ENCODE data around the gene TFDP2.

Gene TFDP2

DNA sequence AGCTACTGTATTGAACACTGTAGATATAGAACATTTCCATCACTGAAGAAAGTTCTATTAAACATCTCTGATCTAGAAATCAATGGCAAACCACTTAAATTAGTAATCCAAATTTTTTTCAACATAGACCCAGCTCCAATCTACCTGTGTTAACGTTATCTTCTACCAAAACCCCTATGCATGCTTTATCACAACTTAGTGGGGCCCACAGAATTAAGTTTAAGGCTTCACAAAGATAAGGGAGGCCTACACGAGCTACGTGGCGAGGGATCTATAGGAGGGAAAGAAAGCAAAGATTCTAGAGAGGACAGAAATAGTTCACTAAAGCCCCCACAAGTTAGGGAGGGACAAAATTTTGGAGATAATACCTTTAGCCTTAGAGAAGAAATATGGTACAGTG is 116.1 kb downstream of the TFDP2 start:
- no peak overlapping the region for H3K4me3 ChIP-seq (replicated peaks in 1 of 2; ENCODE audit: low read depth in 2 of 2, low read length in 2 of 2)
- DNase-seq (ENCODE audit: low read depth in 2 of 2): no peak
- TF ChIP-seq, protein P1, sequence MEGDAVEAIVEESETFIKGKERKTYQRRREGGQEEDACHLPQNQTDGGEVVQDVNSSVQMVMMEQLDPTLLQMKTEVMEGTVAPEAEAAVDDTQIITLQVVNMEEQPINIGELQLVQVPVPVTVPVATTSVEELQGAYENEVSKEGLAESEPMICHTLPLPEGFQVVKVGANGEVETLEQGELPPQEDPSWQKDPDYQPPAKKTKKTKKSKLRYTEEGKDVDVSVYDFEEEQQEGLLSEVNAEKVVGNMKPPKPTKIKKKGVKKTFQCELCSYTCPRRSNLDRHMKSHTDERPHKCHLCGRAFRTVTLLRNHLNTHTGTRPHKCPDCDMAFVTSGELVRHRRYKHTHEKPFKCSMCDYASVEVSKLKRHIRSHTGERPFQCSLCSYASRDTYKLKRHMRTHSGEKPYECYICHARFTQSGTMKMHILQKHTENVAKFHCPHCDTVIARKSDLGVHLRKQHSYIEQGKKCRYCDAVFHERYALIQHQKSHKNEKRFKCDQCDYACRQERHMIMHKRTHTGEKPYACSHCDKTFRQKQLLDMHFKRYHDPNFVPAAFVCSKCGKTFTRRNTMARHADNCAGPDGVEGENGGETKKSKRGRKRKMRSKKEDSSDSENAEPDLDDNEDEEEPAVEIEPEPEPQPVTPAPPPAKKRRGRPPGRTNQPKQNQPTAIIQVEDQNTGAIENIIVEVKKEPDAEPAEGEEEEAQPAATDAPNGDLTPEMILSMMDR (IDR thresholded peaks at IDR 0.05; ENCODE audit: low read depth, low read length): no peak

DNA sequence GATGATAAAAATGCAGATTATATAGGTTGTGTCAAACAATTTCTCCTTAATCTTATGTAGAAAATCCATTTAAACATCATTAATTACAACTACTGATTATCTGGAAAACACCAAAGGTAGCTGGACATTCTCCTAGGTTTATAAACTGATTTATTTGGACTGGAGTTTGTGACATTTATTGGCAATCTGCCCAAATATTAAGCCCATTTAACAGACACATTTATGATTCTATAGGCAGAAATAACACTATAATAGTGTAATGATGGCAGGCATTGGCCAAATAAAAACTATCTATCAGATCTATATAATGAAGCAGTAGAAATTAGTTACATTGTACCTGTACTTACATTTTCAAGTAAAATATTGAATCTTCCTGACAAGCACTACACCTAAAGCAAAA is 117.8 kb downstream of the TFDP2 start:
- H3K4me3 ChIP-seq (replicated peaks in 1 of 2; ENCODE audit: low read depth in 2 of 2, low read length in 2 of 2): no peak overlapping the region
- TF ChIP-seq, protein P1 (IDR thresholded peaks at IDR 0.05; ENCODE audit: low read depth, low read length): no peak
- no peak for DNase-seq (ENCODE audit: low read depth in 2 of 2)

DNA sequence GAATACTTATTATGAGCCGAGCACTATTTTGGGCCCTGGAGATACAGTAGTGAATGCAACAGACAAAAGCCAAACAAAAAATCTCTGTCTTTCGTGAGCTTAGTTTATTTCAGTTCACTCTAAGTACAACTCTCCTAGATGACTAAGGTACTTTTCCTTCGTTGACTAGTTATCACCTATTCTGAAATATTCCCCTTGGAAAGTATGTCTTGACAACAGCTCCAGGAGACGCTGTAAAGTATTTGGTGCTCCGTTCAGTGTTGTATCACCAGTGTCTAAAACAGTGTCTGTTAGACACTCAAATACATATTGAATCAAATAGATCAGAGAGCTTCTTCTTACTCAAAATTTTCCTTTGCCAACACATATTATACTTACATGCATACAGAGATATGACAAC is 119.6 kb downstream of the TFDP2 start:
- DNase-seq (ENCODE audit: low read depth in 2 of 2): no peak
- TF ChIP-seq, protein P1 (IDR thresholded peaks at IDR 0.05; ENCODE audit: low read depth, low read length): no peak
- H3K4me3 ChIP-seq (replicated peaks in 1 of 2; ENCODE audit: low read depth in 2 of 2, low read length in 2 of 2): no peak overlapping the region

DNA sequence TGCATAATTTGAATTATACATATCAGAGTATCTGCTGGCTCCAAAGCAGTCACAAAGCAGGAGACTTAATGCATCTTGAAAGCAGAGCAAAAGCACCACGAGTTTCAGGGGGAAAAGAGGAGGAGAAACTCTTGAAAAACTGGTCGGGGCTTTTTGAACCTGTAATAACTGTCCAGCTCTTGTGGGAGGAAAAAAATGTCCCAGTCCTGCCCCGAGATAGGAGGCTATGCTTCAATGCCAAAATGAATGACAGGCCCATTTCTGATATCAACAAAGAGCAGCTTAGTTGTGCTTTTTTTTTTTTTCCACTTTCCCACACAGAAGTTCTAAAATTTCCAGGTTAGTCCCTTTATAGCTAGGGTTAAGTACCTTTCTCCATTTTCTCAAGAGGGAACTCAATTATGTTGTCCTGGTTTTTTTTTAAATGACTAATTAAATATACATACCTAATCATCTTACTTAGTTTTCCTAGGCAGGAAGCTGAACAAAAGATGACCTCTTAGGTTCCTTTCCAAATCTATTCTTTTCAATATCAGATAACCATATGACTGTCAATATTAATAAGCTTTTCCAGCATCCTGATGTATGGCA is 120.2 kb downstream of the TFDP2 start:
- TF ChIP-seq, protein P1 (IDR thresholded peaks at IDR 0.05; ENCODE audit: low read depth, low read length): no peak
- H3K4me3 ChIP-seq (replicated peaks in 1 of 2; ENCODE audit: low read depth in 2 of 2, low read length in 2 of 2): no peak overlapping the region
- no peak for DNase-seq (ENCODE audit: low read depth in 2 of 2)

DNA sequence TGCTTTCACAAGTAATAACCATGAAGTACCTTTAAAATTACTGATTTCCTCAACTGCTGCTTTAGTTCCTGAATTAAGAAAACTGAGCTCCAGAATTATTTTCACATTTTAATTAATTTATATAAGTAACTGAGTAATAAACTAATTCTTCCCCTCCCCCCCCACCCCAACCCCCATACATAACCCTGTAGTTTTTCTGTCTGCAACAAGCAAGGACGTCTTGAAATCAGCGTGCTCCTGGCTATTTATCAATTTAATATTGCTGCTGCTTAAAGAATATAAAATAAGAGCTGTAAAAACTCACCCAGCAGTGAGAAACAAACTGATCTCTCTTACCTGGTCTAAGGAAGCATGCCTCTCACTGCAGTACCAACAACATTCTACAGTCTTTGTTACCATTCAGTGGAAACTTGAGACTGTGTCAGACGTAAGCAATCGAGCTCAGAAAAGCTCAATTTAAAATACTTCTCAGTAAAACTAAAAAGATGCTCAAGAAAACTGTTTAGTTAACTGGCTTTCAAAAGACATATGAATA is 121.0 kb downstream of the TFDP2 start:
- H3K4me3 ChIP-seq (replicated peaks in 1 of 2; ENCODE audit: low read depth in 2 of 2, low read length in 2 of 2): peak overlapping the region; percentile 45 to 58
- DNase-seq (ENCODE audit: low read depth in 2 of 2): peak; percentile 88 to 90
- TF ChIP-seq, protein P1 (IDR thresholded peaks at IDR 0.05; ENCODE audit: low read depth, low read length): no peak

DNA sequence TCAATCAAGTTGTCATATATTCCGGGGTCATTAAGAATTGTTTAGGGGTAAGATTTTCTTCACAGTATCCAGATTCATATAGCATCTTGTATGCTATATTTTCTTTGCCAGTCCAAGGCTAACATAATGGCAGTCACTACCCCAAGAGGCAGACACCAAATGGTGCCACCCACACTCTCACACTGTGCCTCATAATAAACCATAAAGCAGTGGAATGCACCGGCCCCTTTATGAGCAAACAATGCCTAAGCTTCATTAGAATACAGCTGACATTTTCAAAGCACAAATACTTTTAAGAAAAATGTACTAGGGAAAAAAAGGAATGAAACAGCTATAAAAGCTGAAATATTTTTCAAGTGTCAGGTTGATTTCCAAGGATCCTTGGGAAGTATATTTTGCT is 121.6 kb downstream of the TFDP2 start:
- peak overlapping the region; percentile 45 to 58 for H3K4me3 ChIP-seq (replicated peaks in 1 of 2; ENCODE audit: low read depth in 2 of 2, low read length in 2 of 2)
- peak; percentile 41 to 43 for DNase-seq (ENCODE audit: low read depth in 2 of 2)
- TF ChIP-seq, protein P1 (IDR thresholded peaks at IDR 0.05; ENCODE audit: low read depth, low read length): no peak

DNA sequence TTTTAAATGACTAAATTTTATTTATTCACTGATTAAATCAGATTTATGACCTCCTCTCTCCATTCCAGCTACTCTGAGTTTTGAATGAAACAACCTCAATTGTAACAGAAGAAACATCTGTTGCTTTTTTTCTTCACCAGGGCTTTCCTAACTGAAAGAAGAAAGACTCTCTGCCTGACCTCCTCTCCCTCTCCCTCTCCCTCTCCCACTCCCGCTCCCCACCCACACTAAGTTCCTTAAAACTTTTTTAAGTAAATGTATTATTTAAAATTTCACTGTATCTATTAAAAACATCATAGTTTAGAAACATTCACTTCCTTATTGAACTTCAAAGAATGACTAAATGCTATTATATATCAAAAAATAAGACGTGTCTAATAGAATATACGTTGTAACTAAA is 122.0 kb downstream of the TFDP2 start:
- TF ChIP-seq, protein P1 (IDR thresholded peaks at IDR 0.05; ENCODE audit: low read depth, low read length): no peak
- H3K4me3 ChIP-seq (replicated peaks in 1 of 2; ENCODE audit: low read depth in 2 of 2, low read length in 2 of 2): peak overlapping the region; percentile 45 to 58
- peak in 1 of 2 donors; percentile 10 for DNase-seq (ENCODE audit: low read depth in 2 of 2)
